A549 (cell line): ENCODE data around the gene ACTMAP.

Experiments
- POLR2A ChIP-seq: IDR thresholded peaks from 2 replicates; pipeline ENCODE4 v1.6.1; 2012; ENCODE audit warnings: mild to moderate bottlenecking, low read length
- RCOR1 ChIP-seq: fragments of 150-350 bp; IDR thresholded peaks from 2 replicates; pipeline ENCODE4 v1.6.1; 2014; ENCODE audit warnings: antibody characterized with exemption, low read length, low read depth
- ZNF302 ChIP-seq: fragments of 250-450 bp; sonication (Bioruptor Pico); IDR thresholded peaks from 2 replicates; pipeline ENCODE4 v1.9.0; 2021; ENCODE audit warnings: inconsistent platforms, mild to moderate bottlenecking, moderate library complexity
- TF ChIP-seq, protein P1 (sequence below): fragments of 150-350 bp; IDR thresholded peaks from 2 replicates; pipeline ENCODE4 v1.6.1; 2014; ENCODE audit warnings: low read depth, mild to moderate bottlenecking, low read length
- TF ChIP-seq, protein P2 (sequence below): fragments of >200 bp; sonication (Bioruptor Twin); formaldehyde crosslinking; IDR thresholded peaks from 3 replicates; pipeline ENCODE4 v1.5.1; 2016

DNA sequence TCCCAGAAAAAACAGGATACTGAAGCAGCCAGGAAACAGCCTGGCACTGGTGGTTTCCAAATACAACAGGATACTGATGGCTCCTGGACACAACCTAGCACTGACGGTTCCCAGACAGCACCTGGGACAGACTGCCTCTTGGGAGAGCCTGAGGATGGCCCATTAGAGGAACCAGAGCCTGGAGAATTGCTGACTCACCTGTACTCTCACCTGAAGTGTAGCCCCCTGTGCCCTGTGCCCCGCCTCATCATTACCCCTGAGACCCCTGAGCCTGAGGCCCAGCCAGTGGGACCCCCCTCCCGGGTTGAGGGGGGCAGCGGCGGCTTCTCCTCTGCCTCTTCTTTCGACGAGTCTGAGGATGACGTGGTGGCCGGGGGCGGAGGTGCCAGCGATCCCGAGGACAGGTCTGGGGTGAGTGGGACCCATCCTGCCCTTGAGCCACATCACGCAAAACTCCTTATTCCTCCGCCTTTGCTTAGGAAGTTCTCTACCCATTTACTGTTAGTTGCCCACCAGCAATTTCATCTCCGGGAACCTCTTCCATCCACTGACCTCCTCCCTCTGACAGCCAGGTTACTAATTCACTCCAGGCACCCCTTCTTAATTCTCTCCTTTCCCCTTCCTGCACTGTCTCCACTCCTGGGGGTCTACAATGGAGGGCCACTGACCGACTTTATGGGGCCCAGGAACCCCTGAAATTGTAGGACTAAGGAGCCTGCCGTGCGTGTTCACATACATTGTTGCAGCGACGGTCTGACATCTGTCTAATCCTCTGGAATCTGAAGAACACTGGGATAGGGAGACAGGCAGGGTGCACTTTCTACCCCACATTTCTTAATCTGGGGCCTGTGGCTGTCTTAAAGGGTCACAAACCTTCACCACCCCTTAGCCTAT, 32.1 kb downstream of the ACTMAP start:
- TF ChIP-seq ZNF302 (CRISPR knock-in tag) = no peak
- TF ChIP-seq, protein P1, sequence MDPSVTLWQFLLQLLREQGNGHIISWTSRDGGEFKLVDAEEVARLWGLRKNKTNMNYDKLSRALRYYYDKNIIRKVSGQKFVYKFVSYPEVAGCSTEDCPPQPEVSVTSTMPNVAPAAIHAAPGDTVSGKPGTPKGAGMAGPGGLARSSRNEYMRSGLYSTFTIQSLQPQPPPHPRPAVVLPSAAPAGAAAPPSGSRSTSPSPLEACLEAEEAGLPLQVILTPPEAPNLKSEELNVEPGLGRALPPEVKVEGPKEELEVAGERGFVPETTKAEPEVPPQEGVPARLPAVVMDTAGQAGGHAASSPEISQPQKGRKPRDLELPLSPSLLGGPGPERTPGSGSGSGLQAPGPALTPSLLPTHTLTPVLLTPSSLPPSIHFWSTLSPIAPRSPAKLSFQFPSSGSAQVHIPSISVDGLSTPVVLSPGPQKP = no peak
- no peak for TF ChIP-seq POLR2A
- TF ChIP-seq, protein P2, sequence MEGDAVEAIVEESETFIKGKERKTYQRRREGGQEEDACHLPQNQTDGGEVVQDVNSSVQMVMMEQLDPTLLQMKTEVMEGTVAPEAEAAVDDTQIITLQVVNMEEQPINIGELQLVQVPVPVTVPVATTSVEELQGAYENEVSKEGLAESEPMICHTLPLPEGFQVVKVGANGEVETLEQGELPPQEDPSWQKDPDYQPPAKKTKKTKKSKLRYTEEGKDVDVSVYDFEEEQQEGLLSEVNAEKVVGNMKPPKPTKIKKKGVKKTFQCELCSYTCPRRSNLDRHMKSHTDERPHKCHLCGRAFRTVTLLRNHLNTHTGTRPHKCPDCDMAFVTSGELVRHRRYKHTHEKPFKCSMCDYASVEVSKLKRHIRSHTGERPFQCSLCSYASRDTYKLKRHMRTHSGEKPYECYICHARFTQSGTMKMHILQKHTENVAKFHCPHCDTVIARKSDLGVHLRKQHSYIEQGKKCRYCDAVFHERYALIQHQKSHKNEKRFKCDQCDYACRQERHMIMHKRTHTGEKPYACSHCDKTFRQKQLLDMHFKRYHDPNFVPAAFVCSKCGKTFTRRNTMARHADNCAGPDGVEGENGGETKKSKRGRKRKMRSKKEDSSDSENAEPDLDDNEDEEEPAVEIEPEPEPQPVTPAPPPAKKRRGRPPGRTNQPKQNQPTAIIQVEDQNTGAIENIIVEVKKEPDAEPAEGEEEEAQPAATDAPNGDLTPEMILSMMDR = no peak
- no peak for TF ChIP-seq RCOR1
